Neuronal stem cell (in vitro differentiated cells): Measurements from ENCODE around the gene DSE. TPM values are rescaled to one million over a fixed set of nuclear protein-coding genes. Genes with fewer than 3 reads are reported as not detected.
A peak's percentile ranks its signal among the peaks of the same experiment; 100 is the strongest.
"Not testable (repeated sequence)": the region's sequence is repeated elsewhere in the genome, so short reads cannot be mapped to it uniquely, and the experiment has no call there.

Experiments
- DNase-seq: peaks from one replicate; pipeline ENCODE4 v3.0.0-alpha.2; 2013; ENCODE audit warnings: low spot score
- H2AFZ ChIP-seq: one replicate; pipeline ENCODE4 v1.6.1; 2013; ENCODE audit warnings: mild to moderate bottlenecking, low read length, inconsistent platforms
- H2AK5ac ChIP-seq: 2 replicates; pipeline ENCODE4 v1.6.1; 2013; ENCODE audit warnings: low read depth, mild to moderate bottlenecking, inconsistent platforms, low read length, moderate library complexity, mixed read lengths
- H2BK120ac ChIP-seq: 2 replicates; pipeline ENCODE4 v1.6.1; 2013; ENCODE audit warnings: low read depth, mild to moderate bottlenecking, inconsistent platforms, low read length, moderate library complexity, mixed read lengths
- H2BK12ac ChIP-seq: one replicate; pipeline ENCODE4 v1.6.1; 2013; ENCODE audit warnings: low read length, inconsistent platforms
- H2BK15ac ChIP-seq: 2 replicates; pipeline ENCODE4 v1.6.1; 2013; ENCODE audit warnings: mild to moderate bottlenecking, low read length, inconsistent platforms, mixed read lengths
- H2BK5ac ChIP-seq: one replicate; pipeline ENCODE4 v1.6.1; 2013; ENCODE audit warnings: inconsistent platforms, mild to moderate bottlenecking, low read length, moderate library complexity
- H3K14ac ChIP-seq: one replicate; pipeline ENCODE4 v1.6.1; 2013; ENCODE audit warnings: low read length, inconsistent platforms
- H3K18ac ChIP-seq: 2 replicates; pipeline ENCODE4 v1.6.1; 2013; ENCODE audit warnings: low read length, inconsistent platforms
- H3K23ac ChIP-seq: 2 replicates; pipeline ENCODE4 v1.6.1; 2013; ENCODE audit warnings: low read depth, mild to moderate bottlenecking, mixed read lengths, low read length, inconsistent platforms; ENCODE audit not compliant: poor library complexity
- H3K27ac ChIP-seq: replicated peaks from 3 replicates; pipeline ENCODE4 v1.5.1; 2013; ENCODE audit warnings: low read length, inconsistent platforms
- H3K27me3 ChIP-seq, 3 experiments: 2 replicates each; pipeline ENCODE4 v1.6.1; 2013; ENCODE audit warnings: low read length in 3 of 3, mild to moderate bottlenecking in 2 of 3, inconsistent platforms in 1 of 3, low read depth in 1 of 3, mixed read lengths in 1 of 3, moderate library complexity in 1 of 3; ENCODE audit not compliant: control insufficient read depth in 3 of 3, insufficient read depth in 3 of 3
- H3K36me3 ChIP-seq, 2 donors: replicated peaks in 1 of 2; 2 replicates each; pipeline ENCODE4 v1.6.1; 2013; ENCODE audit warnings: low read length in 2 of 2; ENCODE audit not compliant: control insufficient read depth in 2 of 2, insufficient read depth in 2 of 2
- H3K4ac ChIP-seq: 2 replicates; pipeline ENCODE4 v1.6.1; 2013; ENCODE audit warnings: inconsistent platforms, mild to moderate bottlenecking, low read length, moderate library complexity
- H3K4me1 ChIP-seq, 2 donors: 1 replicate in 1 of 2; 2 replicates in 1 of 2; pipeline ENCODE4 v1.6.1; 2013; ENCODE audit warnings: low read length in 2 of 2, low read depth in 1 of 2; ENCODE audit not compliant: control insufficient read depth in 2 of 2, insufficient read depth in 1 of 2
- H3K4me2 ChIP-seq: one replicate; pipeline ENCODE4 v1.6.1; 2013; ENCODE audit warnings: mild to moderate bottlenecking, low read length, inconsistent platforms; ENCODE audit not compliant: insufficient read depth, poor library complexity, severe bottlenecking
- H3K4me3 ChIP-seq, 2 donors: 2 replicates each; pipeline ENCODE4 v1.5.1; 2013; ENCODE audit warnings: low read length in 2 of 2, mild to moderate bottlenecking in 2 of 2, inconsistent platforms in 1 of 2, moderate library complexity in 1 of 2
- H3K79me1 ChIP-seq: one replicate; pipeline ENCODE4 v1.6.1; 2013; ENCODE audit warnings: low read depth, mild to moderate bottlenecking, inconsistent platforms, low read length, moderate library complexity
- H3K9ac ChIP-seq: one replicate; pipeline ENCODE4 v1.6.1; 2013; ENCODE audit warnings: mild to moderate bottlenecking, low read depth, low read length, inconsistent platforms; ENCODE audit not compliant: poor library complexity
- H3K9me3 ChIP-seq, 2 donors: replicated peaks in 1 of 2; 2 replicates each; pipeline versions ENCODE3 to v1.6.1; 2013; ENCODE audit warnings: low read length in 2 of 2, mild to moderate bottlenecking in 2 of 2, inconsistent platforms in 1 of 2, low read depth in 1 of 2, mixed read lengths in 1 of 2, moderate library complexity in 1 of 2; ENCODE audit not compliant: control insufficient read depth in 2 of 2, insufficient read depth in 1 of 2
- H4K8ac ChIP-seq: one replicate; pipeline ENCODE4 v1.6.1; 2013; ENCODE audit warnings: low read depth, mild to moderate bottlenecking, inconsistent platforms, low read length, moderate library complexity
- H4K91ac ChIP-seq: one replicate; pipeline ENCODE4 v1.6.1; 2013; ENCODE audit warnings: low read length, low read depth, mild to moderate bottlenecking, inconsistent platforms; ENCODE audit not compliant: poor library complexity
- WGBS, 2 donors: extraction: QIAGEN DNeasy Blood & Tissue Kit; methylation state at CpG; one replicate each; pipeline ENCODE4 v1.1.7; 2013; ENCODE audit warnings: missing lambda C conversion rate in 2 of 2, mixed read lengths in 1 of 2; ENCODE audit not compliant: insufficient read length in 2 of 2, insufficient replicate concordance in 1 of 2; ENCODE audit errors: extremely low coverage in 2 of 2; 5-methylcytosine and 5-hydroxymethylcytosine counted together
- polyA plus RNA-seq, 2 experiments: library from polyadenylated mRNA; stranded (reverse); fragments of 200-250 nt; gene quantifications; one replicate each; pipeline ENCODE4 v1.2.3, GENCODE V29; 2013

Gene DSE
- 15.0 TPM for polyA plus RNA-seq (2013, experiment 1 of 2)
- polyA plus RNA-seq (2013, experiment 2 of 2) = 15.2 TPM

- Histone ChIP-seq H2BK5ac (peak within 1 kb of the TSS; percentile 95), H3K4me3 (peak within 1 kb of the TSS; percentile 69 to 81), H3K4me2 (peak within 1 kb of the TSS; percentile 76), H3K9ac (peak within 1 kb of the TSS; percentile 96), H2AK5ac (peak within 1 kb of the TSS; percentile 63), H4K8ac (peak within 1 kb of the TSS; percentile 31), H2AFZ (peak within 1 kb of the TSS; percentile 97), H3K79me1 (peaks cover 2% of the 10 kb centered on the region), H2BK12ac (no peak within 1 kb of the TSS), H3K23ac (peak within 1 kb of the TSS; percentile 93), H3K4ac (peak within 1 kb of the TSS; percentile 55), H3K18ac (peak within 1 kb of the TSS; percentile 99), H2BK15ac (peak within 1 kb of the TSS; percentile 79), H3K9me3 (no peaks in the 10 kb centered on the region), H3K36me3 (peaks cover 0 to 5% of the 10 kb centered on the region in 2 donors), H2BK120ac (peak within 1 kb of the TSS; percentile 96), H3K14ac (peak within 1 kb of the TSS; percentile 97), H3K27ac (peak within 1 kb of the TSS; percentile 75), H3K4me1 (peaks cover 0 to 2% of the 10 kb centered on the region in 2 donors), H3K27me3 (no peaks in the 10 kb centered on the region), H4K91ac (peak within 1 kb of the TSS; percentile 24)
- no CpG with 5 or more reads among the region's 43 CpGs for WGBS, 2 donors
- DNase-seq = peak; percentile 73
Measured at GRCh38 chr6:116370760-116371119, at the start of gene DSE. TSS of gene DSE (plus strand) at chr6:116370947. CDS start at chr6:116399251, 28,304 bp downstream.

GRCh38 chr6:116321933-116322332 lies 48.8 kb upstream of the DSE start:
- not testable (repeated sequence) for H3K79me1 ChIP-seq, H2BK5ac ChIP-seq

GRCh38 chr6:116323863-116324262 lies 46.9 kb upstream of the DSE start:
- Histone ChIP-seq H3K79me1 (no peaks in the 10 kb centered on the region), H3K9me3 (no peaks in the 10 kb centered on the region), H3K36me3 (no peaks in the 10 kb centered on the region), H2BK15ac (no peak overlapping the region), H3K4me1 (peaks cover 0 to 24% of the 10 kb centered on the region in 2 donors), H3K9ac (no peak overlapping the region), H3K4me3 (no peak overlapping the region), H3K27me3 (no peaks in the 10 kb centered on the region), H2BK5ac (no peak overlapping the region), H3K23ac (no peak overlapping the region), H2BK12ac (no peak overlapping the region), H4K8ac (no peak overlapping the region), H3K4me2 (no peak overlapping the region), H2BK120ac (no peak overlapping the region), H3K27ac (no peak overlapping the region), H2AFZ (no peak overlapping the region), H4K91ac (no peak overlapping the region), H3K14ac (no peak overlapping the region), H3K18ac (no peak overlapping the region), H3K4ac (no peak overlapping the region), H2AK5ac (no peak overlapping the region)
- WGBS, 2 donors = no CpG with 5 or more reads among the region's 1 CpG
- DNase-seq = no peak

More at GRCh38 chr6:116321933-116322332, 48.8 kb upstream of the DSE start:
- not testable (repeated sequence) for H3K4me3 ChIP-seq, H2BK12ac ChIP-seq, H3K9ac ChIP-seq, H3K18ac ChIP-seq, H3K27ac ChIP-seq, H3K9me3 ChIP-seq, H2AK5ac ChIP-seq, DNase-seq, H3K27me3 ChIP-seq, H2BK120ac ChIP-seq, H3K14ac ChIP-seq, H3K4me1 ChIP-seq, H3K36me3 ChIP-seq, H2BK15ac ChIP-seq, H2AFZ ChIP-seq, H4K8ac ChIP-seq, H3K4me2 ChIP-seq, H3K23ac ChIP-seq, H4K91ac ChIP-seq, H3K4ac ChIP-seq
- WGBS, 2 donors = no CpG with 5 or more reads among the region's 13 CpGs

GRCh38 chr6:116325634-116326132 lies 45.1 kb upstream of the DSE start:
- H3K23ac ChIP-seq, H3K36me3 ChIP-seq, H2BK15ac ChIP-seq, H3K4ac ChIP-seq, DNase-seq, H3K18ac ChIP-seq, H3K4me3 ChIP-seq, H3K14ac ChIP-seq, H2BK12ac ChIP-seq, H2BK5ac ChIP-seq, H3K27ac ChIP-seq, H3K9ac ChIP-seq, H3K27me3 ChIP-seq, H4K8ac ChIP-seq, H4K91ac ChIP-seq, H3K4me2 ChIP-seq, H3K79me1 ChIP-seq, H2AFZ ChIP-seq, H2BK120ac ChIP-seq, H3K9me3 ChIP-seq, H2AK5ac ChIP-seq: not testable (repeated sequence)
- WGBS, 2 donors = no CpG with 5 or more reads among the region's 11 CpGs
- H3K4me1 ChIP-seq = peaks cover 0 to 24% of the 10 kb centered on the region in 2 donors
